Activated T-helper 9 cell treated with anti-CD3 and anti-CD28 coated beads, Interleukin-2, amount 50 U/mL, for 16 hours (primary cell): Measurements from ENCODE around the gene CPLX1.

Source experiments
- DNase-seq: peaks from one replicate; pipeline ENCODE4 v3.0.0-alpha.2; 2020; ENCODE audit warnings: low read depth

CPLX1 gene

GRCh38 chr4:825971-826330, at the start of gene CPLX1:
Gene CPLX1 (minus strand): TSS chr4:826129. CDS start chr4:824522, 1,607 bp downstream.
- no peak for DNase-seq

GRCh38 chr4:874971-875817, 49.3 kb upstream of the CPLX1 start:
- no peak for DNase-seq

- DNase-seq = no peak
Observed at GRCh38 chr4:874056-874455, 48.1 kb upstream of the CPLX1 start.

GRCh38 chr4:872241-872981, 46.5 kb upstream of the CPLX1 start:
- no peak for DNase-seq

- DNase-seq = no peak
Observed at GRCh38 chr4:871484-871883, 45.6 kb upstream of the CPLX1 start.

- DNase-seq = no peak
Observed at GRCh38 chr4:870951-871350, 45.0 kb upstream of the CPLX1 start.

GRCh38 chr4:869776-870175, 43.8 kb upstream of the CPLX1 start:
- DNase-seq = no peak

GRCh38 chr4:868421-868820, 42.5 kb upstream of the CPLX1 start:
- DNase-seq = no peak

- no peak for DNase-seq
Observed at GRCh38 chr4:867526-868250, 41.8 kb upstream of the CPLX1 start.

- DNase-seq = no peak
Observed at GRCh38 chr4:866761-867390, 40.9 kb upstream of the CPLX1 start.

- no peak for DNase-seq
Observed at GRCh38 chr4:866068-866760, 40.3 kb upstream of the CPLX1 start.

- no peak for DNase-seq
Observed at GRCh38 chr4:865572-865971, 39.6 kb upstream of the CPLX1 start.

GRCh38 chr4:865121-865465, 39.2 kb upstream of the CPLX1 start:
- no peak for DNase-seq

GRCh38 chr4:864456-865120, 38.7 kb upstream of the CPLX1 start:
- DNase-seq = no peak

GRCh38 chr4:860561-860960, 34.6 kb upstream of the CPLX1 start:
- no peak for DNase-seq

GRCh38 chr4:859496-859895, 33.6 kb upstream of the CPLX1 start:
- DNase-seq = no peak

GRCh38 chr4:858831-859451, 33.0 kb upstream of the CPLX1 start:
- no peak for DNase-seq

GRCh38 chr4:858041-858481, 32.1 kb upstream of the CPLX1 start:
- no peak for DNase-seq

GRCh38 chr4:857461-857860, 31.5 kb upstream of the CPLX1 start:
- no peak for DNase-seq

- no peak for DNase-seq
Observed at GRCh38 chr4:856225-856901, 30.4 kb upstream of the CPLX1 start.
